Effector CD4-positive, alpha-beta T cell (primary cell): Measurements from ENCODE around the gene PTTG1IP.

Experiments used
- DNase-seq: peaks from one replicate; pipeline ENCODE4 v3.0.0-alpha.2; 2020

The PTTG1IP gene

GRCh38 chr21:44908908-44909307 lies 35.4 kb upstream of the PTTG1IP start:
- no peak for DNase-seq

DNA sequence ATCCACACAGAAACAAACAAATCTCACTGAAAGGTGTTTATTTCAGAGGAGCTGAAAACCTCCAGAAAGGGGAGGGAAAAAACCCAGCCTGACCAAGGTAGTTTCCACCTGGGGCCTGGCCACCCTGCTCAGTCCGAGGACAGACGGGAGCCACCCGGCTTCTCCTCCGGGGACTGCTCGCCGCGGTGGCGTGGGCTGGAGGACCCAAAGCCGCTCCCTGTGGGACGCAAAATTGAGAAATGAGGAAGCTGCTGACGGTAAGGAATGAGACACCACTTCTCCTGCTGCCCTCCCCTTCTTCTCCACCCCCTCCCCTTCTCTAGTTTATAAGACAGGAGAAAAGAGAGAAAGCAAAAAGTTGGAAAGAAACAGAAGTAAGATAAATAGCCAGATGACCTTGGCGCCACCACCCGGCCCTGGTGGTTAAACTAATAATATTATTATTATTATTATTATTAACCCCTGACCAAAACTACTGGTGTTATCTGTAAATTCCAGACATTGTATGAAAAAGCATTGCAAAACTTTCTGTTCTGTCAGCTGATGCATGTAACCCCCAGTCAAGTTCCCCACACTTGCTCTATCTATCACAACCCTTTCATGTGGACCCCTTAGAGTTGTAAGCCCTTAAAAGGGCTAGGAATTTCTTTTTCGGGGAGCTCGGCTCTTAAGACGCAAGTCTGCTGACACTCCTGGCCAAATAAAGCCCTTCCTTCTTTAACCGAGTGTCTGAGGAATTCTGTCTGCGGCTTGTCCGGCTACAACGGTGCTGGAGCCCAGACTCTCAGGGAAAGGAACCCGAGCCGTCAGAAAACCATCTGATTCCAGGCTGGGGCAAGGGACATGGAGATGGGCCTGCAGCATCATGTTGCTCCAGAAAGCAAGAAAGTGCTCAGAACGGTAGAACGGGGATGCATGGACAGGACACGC lies 34.7 kb upstream of the PTTG1IP start:
- no peak for DNase-seq

DNA sequence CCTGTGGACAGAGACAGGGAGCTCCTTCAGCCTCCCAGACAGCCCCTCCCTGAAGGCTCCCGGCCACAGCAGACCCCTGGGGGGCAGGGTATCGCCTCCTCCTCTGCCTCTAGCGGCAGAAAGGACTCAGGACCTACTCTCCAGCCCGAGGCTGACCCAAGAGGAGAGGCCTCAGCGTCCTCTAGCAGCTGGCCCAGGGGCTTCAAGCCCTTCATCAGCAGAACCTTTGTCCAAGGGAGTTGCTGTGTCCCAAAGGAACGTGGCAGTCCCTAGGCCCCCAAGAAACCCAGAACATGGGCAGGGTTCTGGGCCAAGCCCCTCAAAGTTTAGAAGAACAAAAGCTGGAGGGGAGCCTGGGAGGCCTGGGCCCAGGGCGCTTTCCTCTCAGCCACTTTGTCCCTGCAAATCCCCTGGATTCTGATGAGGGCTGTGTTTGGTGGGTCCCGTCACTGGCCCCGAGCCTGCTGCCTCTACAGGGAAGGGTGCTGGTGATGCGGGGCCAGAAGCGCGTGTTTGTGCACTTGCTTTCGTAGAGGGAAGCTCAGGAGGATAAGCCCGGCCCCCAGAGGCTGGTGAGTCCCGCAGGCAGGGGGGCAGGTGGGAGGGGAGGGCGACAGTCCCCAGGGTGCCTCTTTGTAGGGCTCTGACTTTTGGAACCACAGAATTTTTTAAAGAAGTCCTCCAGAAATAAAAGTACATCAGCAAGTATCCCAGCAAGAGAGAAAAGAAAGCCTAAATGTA lies 33.9 kb upstream of the PTTG1IP start:
- no peak for DNase-seq

DNA sequence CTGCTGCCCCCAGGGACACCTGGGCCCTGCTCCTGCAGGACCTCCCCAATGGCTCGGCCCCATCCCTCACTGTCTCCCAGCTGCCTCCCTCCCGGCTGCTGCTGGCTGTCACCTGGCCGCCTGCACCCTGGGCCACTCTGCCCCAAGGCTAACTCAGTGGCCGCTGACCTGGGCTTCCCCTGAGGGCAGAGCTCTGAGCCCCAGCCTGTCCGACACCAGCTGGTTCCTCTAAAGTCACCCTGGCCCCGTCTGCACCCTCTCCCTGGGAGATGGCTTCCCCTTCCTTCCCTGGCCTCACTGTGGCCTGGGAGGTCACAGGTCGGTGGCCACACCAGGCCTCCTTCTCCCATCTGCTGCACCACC lies 32.2 kb upstream of the PTTG1IP start:
- DNase-seq: no peak

DNA sequence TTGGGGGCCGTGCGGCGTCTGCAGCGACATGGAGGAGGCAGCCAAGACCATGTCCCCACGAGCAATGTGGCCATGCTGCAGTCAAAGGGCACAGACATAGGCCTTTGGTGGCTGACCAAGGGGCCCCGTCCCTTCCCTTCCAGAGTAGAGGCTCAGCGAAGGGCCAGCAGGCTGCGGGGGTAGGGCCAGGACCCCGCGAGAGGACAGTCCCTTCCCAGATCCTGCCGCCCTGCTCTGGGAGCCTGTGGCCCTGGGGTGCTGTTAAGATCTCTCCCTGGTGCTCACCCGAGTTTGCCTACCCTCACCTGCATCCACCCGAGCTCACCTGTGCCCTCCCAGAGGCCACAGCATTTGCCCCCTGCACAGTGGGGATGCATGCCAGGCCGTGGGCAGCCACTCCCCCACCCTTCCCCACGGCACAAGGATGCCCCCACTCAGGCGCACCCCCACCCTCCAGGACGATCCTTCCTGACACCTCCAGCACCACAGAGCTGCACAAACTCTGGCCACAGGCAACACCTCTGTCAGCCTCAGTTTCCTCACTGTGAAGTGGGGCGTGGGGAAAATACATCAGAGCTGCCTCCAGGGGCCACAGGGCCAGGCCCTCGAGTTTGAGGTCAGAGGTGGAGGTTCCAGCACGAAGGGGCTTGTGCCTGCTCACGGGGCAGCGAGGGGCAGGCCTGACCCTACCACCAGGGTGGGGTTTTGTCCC lies 31.7 kb upstream of the PTTG1IP start:
- DNase-seq: no peak

GRCh38 chr21:44904141-44904923 lies 30.8 kb upstream of the PTTG1IP start:
- no peak for DNase-seq

GRCh38 chr21:44903689-44904088 lies 30.2 kb upstream of the PTTG1IP start:
- no peak for DNase-seq

DNA sequence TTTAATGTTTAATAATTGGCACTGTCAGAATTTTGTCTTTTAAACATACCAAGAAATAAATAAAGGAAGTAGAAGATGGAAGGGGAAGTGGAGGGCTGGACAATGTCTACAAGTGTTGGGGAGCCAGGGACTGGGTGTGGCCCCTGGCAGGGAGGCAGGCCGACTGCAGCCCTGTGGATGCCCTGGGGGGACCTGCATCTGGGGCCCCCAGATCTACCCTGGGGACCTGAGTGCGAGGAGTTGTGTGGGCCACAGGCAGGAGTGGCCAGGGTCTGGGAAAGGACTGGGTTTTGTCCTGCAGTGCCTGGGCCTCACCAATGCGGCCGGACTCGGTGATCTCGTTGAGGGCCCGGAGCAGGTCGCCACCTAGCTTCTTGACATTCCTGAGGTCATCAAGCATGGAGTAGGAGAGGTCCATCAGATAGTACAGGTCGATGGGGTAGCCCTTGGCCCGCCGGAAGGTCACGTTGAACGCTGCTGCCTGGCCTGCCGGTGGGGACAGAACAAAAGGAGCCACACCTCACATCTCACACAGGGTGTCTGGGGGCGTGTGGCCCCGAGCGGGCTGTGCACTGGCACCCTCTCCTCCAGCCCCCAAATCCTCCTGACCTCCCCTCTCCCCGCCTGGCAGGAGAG lies 29.7 kb upstream of the PTTG1IP start:
- no peak for DNase-seq

DNA sequence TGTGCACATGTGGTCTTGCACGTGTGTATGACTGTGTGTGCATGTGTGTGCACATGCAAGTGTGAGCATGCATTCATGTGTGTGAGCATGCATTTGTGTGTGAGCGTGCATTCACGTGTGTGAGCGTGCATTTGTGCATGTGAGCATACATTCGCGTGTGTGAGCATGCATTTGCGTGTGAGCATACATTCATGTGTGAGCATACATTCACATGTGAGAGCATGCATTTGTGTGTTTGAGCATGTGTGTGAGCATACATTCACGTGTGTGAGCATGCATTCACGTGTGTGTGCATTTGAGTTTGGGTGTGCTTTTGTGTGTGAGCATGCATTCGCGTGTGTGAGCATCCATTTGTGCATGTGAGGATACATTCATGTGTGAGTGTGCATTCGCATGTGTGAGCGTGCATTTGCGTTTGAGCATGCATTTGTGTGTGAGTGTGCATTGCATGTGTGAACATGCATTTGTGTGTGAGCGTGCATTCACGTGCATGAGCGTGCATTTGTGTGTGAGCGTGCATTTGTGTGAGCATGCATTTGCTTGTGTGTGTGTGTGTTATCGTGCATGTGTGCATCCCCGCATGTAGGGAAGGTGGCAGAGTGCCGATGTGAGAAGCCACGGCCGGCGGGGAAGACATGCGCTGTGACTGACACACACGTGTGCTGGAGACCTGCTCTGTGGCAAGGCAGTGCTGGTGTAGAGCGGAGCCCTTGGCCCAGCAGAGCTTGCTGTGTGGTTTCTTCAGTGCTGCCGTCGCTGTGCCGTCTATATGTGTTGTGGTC lies 29.0 kb upstream of the PTTG1IP start:
- no peak for DNase-seq

GRCh38 chr21:44901391-44902074 lies 28.0 kb upstream of the PTTG1IP start:
- DNase-seq: no peak

DNA sequence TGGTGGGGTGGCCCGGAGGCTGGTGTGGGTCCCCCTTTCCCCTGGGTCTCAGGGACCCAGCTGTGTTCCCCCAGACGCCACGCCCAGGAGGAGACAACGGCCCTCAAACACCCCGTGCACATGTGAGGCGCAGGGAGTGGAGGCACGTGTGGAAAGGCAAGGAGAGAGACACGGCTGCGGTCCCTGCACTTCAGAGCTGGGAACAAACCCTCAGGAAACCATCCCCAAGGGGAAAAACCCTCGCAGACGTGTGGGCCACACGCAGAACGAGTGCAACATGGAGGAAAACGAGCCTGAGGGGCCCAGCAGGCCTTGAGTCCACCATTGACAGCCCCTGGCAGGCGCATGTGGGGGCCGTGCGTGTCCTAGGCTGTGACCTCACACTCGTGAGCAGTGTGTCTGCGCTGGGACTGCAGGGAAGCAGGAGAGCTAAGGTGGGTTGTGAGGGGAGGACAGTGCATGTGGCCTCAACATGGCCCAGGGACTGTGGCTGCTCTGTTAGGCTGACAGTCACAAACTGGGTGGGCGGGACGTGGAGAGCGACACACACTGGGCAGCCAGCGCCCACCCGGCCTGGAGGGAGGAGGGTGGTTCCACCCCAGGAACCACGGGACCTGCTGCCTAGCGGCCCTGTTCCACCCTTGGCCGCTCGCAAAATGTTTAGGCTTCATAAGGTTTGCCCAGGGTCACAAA lies 27.2 kb upstream of the PTTG1IP start:
- DNase-seq: no peak

GRCh38 chr21:44899768-44900558 lies 26.5 kb upstream of the PTTG1IP start:
- no peak for DNase-seq

DNA sequence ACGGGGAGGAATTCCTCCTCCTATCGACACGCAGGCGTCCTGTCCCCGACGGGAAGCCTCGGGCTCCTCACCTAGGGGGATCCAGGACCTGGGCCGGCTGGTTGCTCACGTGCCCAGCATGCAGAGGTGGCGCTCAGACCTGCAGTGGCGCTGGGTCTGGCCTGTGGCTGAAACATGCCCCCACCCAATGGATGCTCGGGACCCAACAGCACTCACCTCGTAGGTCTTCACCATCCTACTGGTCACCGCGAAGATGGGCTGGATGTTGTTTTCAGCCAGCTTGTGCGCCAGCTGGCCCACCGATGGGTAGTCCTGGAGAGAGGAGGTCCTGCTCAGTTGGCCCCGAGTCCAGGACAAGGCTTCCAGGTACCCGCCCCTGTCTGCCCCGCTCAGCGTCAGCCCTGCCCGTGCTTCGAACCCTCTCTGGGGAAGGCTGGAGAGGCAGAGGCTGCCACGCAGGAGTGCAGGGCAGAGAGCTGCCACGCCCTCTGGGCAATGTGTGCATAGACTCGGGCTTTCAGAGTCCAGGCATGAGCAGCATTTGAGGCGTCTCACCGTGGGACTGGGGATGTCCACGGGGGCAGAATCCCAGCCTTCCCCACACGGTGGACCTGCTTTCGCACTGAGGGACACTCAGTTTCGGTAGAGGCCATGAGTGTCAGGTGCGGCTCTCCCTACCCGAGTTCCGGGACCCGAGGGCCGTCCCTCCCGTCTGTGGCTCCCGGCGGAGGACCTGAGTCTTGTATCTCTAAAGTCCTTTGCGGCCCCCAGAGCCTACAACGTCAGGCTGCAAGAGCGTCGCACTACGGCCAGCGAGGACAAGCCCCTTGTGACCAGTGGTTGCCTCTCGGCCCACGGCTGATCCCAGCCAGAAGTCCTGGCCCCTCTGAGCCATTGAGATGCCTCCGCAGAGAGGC lies 25.6 kb upstream of the PTTG1IP start:
- no peak for DNase-seq

DNA sequence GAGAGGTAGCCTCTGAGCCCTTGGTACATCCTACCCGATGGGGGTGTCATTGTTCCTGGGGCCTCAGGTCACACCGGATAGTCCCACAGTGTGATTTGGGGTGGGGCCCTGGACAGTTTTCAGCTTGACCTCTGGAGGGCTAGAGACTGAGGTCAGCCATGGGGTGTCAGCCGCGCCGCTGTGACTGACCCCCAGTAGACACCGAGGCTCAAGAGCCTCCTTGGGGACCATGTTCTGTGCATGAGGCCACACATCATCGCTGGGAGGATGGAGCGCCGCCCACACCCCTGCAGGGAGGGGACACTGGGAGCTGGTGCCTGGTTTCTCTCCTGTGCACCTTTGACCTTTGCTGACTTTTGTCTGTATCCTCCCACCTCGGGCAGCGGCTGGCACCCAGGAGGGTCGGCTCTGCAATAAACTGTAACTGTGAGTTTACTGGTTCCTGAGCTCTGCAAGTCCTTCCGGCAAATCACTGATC lies 24.6 kb upstream of the PTTG1IP start:
- DNase-seq: no peak

DNA sequence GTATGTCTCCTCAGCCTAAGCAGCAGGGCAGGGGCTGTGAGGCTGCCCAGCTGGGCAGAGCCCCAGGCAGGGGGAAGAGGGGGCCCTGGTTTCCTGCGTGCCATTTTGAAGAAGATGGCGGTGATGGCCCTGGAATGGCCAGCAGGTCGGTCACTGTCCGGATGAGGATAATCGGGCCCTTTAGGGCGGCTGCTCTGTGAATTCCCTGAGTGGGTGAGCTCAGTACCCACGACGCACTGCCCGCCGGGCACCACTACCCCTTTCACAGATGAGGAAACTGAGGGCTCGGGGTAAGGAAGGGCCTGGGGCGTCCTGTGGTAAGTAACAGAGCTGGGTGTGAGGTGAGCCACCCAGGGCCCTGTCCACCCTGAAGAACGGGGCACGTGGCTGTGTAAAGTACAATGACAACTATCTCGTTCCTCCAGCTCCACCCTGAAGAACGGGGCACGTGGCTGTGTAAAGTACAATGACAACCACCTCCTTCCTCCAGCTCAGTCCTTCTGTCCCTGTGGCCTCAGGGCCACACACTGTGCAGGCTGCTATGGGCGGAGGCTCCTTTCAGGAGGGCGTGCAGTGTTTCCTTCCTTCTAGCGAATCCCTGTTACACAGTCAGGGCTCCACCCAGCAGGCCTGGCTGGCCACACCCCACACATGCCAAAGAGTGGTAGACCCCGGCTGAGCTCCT lies 24.0 kb upstream of the PTTG1IP start:
- DNase-seq: no peak

DNA sequence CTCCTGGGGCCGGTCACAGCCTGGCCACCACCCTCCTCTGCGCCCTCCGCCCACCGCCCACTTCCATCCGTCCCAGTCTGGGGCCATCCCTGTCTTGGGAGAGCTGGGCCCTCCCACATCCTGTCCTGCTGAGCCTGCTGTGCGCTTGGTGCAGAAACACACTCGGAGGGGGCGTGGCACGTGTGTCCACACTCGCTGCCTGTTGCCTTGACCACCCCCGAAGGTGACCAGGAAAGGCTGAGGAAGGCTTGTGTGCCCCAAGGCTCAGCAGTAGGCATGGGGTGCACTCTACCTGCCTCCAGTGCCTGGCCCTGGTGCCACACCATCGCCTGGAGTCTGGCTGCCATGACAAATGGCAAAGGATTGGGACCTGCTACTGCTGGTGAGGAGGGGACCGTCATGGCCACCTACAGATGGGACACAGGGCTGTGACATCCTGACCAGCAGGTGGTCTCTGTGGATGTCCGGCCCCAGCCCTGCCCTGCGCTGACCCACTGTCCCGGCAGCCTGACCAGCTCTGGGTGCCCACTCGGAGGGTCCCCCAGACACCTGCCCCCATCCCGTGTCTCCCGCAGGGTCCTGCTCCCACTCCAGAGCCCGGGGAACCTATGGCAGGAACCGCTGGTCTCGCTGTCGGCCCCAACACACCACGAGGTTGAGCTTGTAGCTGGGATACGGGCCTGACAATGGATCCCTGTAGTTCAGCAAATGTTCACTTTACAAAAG lies 23.2 kb upstream of the PTTG1IP start:
- DNase-seq: no peak

GRCh38 chr21:44895859-44896258 lies 22.4 kb upstream of the PTTG1IP start:
- DNase-seq: no peak
